Gastroesophageal sphincter (tissue), 4 donors: ENCODE data around the gene SPECC1L. TPM values are rescaled to one million over a fixed set of nuclear protein-coding genes. Genes with fewer than 3 reads are reported as not detected.
A peak's percentile ranks its signal among the peaks of the same experiment; 100 is the strongest.
"Not testable (repeated sequence)": the region's sequence is repeated elsewhere in the genome, so short reads cannot be mapped to it uniquely, and the experiment has no call there.

ENCODE experiments used
- ATAC-seq: fragments of 150-250 bp; one replicate; pipeline ENCODE4 v1.9.1; 2016; ENCODE audit warnings: mild to moderate bottlenecking, moderate library complexity
- H3K27ac ChIP-seq, 4 donors: fragments of 200-600 bp; sonication (generic) in 3 of 4; 1 replicate in 3 of 4; 2 replicates in 1 of 4; pipeline ENCODE4 v1.5.1; 2016 to 2019
- H3K27me3 ChIP-seq: fragments of 200-600 bp; sonication (generic); one replicate; pipeline ENCODE4 v1.5.1; 2019
- H3K36me3 ChIP-seq, 2 donors: fragments of 200-600 bp; sonication (generic); one replicate each; pipeline ENCODE4 v1.5.1; 2019; ENCODE audit warnings: control low read depth in 1 of 2
- H3K4me1 ChIP-seq, 3 donors: fragments of 200-600 bp; sonication (generic); 1 replicate in 2 of 3; 2 replicates in 1 of 3; pipeline ENCODE4 v1.5.1; 2016 to 2019; ENCODE audit warnings: control low read depth in 2 of 3
- H3K4me3 ChIP-seq, 2 donors: fragments of 200-600 bp; sonication (generic); one replicate each; pipeline ENCODE4 v1.5.1; 2019; ENCODE audit warnings: mild to moderate bottlenecking in 1 of 2, moderate library complexity in 1 of 2
- H3K9me3 ChIP-seq, 3 donors: fragments of 200-600 bp; sonication (generic); one replicate each; pipeline ENCODE4 v1.5.1; 2017 to 2019; ENCODE audit warnings: control low read depth in 2 of 3
- CTCF ChIP-seq, 4 experiments: fragments of 200-600 bp in 2 of 4; fragments of 450-650 bp in 2 of 4; sonication (generic) in 1 of 4; IDR thresholded peaks; one replicate each; pipeline ENCODE4 v1.5.1; 2017 to 2019; ENCODE audit warnings: antibody characterized with exemption in 4 of 4, mild to moderate bottlenecking in 2 of 4, moderate library complexity in 2 of 4
- EP300 ChIP-seq: sonication (generic); formaldehyde crosslinking; IDR thresholded peaks from one replicate; pipeline ENCODE4 v1.6.1; 2017; ENCODE audit warnings: antibody characterized with exemption, mild to moderate bottlenecking
- POLR2A ChIP-seq, 2 donors: fragments of 450-650 bp; IDR thresholded peaks; one replicate each; pipeline ENCODE4 v1.6.1; 2017; ENCODE audit warnings: antibody characterized with exemption in 2 of 2, mild to moderate bottlenecking in 2 of 2, moderate library complexity in 1 of 2
- POLR2AphosphoS5 ChIP-seq: sonication (generic); formaldehyde crosslinking; IDR thresholded peaks from one replicate; pipeline ENCODE4 v1.6.1; 2017; ENCODE audit warnings: antibody characterized with exemption
- WGBS, 2 donors: methylation state at CpG; one replicate each; pipeline ENCODE4 v1.1.5; 2018; ENCODE audit warnings: low coverage in 1 of 2; 5-methylcytosine and 5-hydroxymethylcytosine counted together
- total RNA-seq, 4 donors: library from RNA; depleted of rRNA; stranded (reverse); fragments of >200 nt; gene quantifications; one replicate each; pipeline ENCODE4 v1.1.0, GENCODE V29; 2016

The SPECC1L gene
- total RNA-seq, 4 donors from 2014 or later: 62.3 to 110 (median 92.5) TPM

GRCh38 chr22:24235315-24235714 lies 35.3 kb upstream of the SPECC1L start:
- ATAC-seq: no peak
- no peaks in the 10 kb centered on the region for H3K27me3 ChIP-seq
- WGBS, 2 donors: 88% methylated on average over 1 of the region's 4 CpGs; no CpG with 5 or more reads in 1 of the 2 donors

GRCh38 chr22:24236656-24237055 lies 34.0 kb upstream of the SPECC1L start:
- H3K27me3 ChIP-seq: no peaks in the 10 kb centered on the region
- TF ChIP-seq POLR2A (IDR thresholded peaks at IDR 0.05) (no peak), CTCF (IDR thresholded peaks at IDR 0.05) (no peak), POLR2AphosphoS5 (no peak), EP300 (no peak)
- no peaks in the 10 kb centered on the region for H3K36me3 ChIP-seq
- 78 to 79% methylated on average over 3 of the region's 4 CpGs for WGBS, 2 donors
- H3K4me1 ChIP-seq: no peaks in the 10 kb centered on the region
- no peak overlapping the region for H3K4me3 ChIP-seq
- ATAC-seq: no peak
- H3K27ac ChIP-seq: no peak overlapping the region
- no peaks in the 10 kb centered on the region for H3K9me3 ChIP-seq

More at GRCh38 chr22:24235315-24235714, 35.3 kb upstream of the SPECC1L start:
- H3K9me3 ChIP-seq: no peaks in the 10 kb centered on the region
- no peaks in the 10 kb centered on the region for H3K4me1 ChIP-seq
- H3K27ac ChIP-seq: no peak overlapping the region
- no peak overlapping the region for H3K4me3 ChIP-seq
- TF ChIP-seq POLR2A (IDR thresholded peaks at IDR 0.05): no peak
- no peak for TF ChIP-seq POLR2AphosphoS5
- TF ChIP-seq EP300: no peak
- TF ChIP-seq CTCF (IDR thresholded peaks at IDR 0.05): no peak
- H3K36me3 ChIP-seq: no peaks in the 10 kb centered on the region

GRCh38 chr22:24238101-24238694 lies 32.4 kb upstream of the SPECC1L start:
- H3K27ac ChIP-seq, H3K9me3 ChIP-seq, ATAC-seq, H3K36me3 ChIP-seq, H3K4me3 ChIP-seq, H3K27me3 ChIP-seq: not testable (repeated sequence)
- 80 to 100% methylated on average over 1 to 2 of the region's 13 CpGs for WGBS, 2 donors
- peaks cover 0 to 10% (median 0%) of the 10 kb centered on the region in 3 donors for H3K4me1 ChIP-seq

- no peak overlapping the region for H3K27ac ChIP-seq
- no peak for TF ChIP-seq POLR2A (IDR thresholded peaks at IDR 0.05)
- H3K36me3 ChIP-seq: no peaks in the 10 kb centered on the region
- no peaks in the 10 kb centered on the region for H3K9me3 ChIP-seq
- no peak for ATAC-seq
- WGBS, 2 donors: 72 to 95% methylated on average over 4 to 6 of the region's 6 CpGs
- H3K4me1 ChIP-seq: peaks cover 0 to 21% (median 3%) of the 10 kb centered on the region in 3 donors
- no peak overlapping the region for H3K4me3 ChIP-seq
- no peaks in the 10 kb centered on the region for H3K27me3 ChIP-seq
Measured at GRCh38 chr22:24240381-24240780, 30.2 kb upstream of the SPECC1L start.

- H3K9me3 ChIP-seq, H3K27me3 ChIP-seq, H3K36me3 ChIP-seq, ATAC-seq, H3K27ac ChIP-seq, H3K4me3 ChIP-seq: not testable (repeated sequence)
- H3K4me1 ChIP-seq: peaks cover 0 to 29% (median 6%) of the 10 kb centered on the region in 3 donors
- 79 to 87% methylated on average over 7 to 9 of the region's 9 CpGs for WGBS, 2 donors
Measured at GRCh38 chr22:24240985-24241692, 29.5 kb upstream of the SPECC1L start.

GRCh38 chr22:24243417-24243816 lies 27.2 kb upstream of the SPECC1L start:
- Histone ChIP-seq H3K4me3 (peak overlapping the region in 1 of 2 donors; percentile 46), H3K4me1 (peaks cover 0 to 50% (median 23%) of the 10 kb centered on the region in 3 donors), H3K27ac (peak overlapping the region in 3 of 4 donors; percentile 19 to 87 (median 83))
- not testable (repeated sequence) for H3K36me3 ChIP-seq, H3K9me3 ChIP-seq, ATAC-seq, H3K27me3 ChIP-seq
- no CpG with 5 or more reads among the region's 3 CpGs for WGBS, 2 donors
